Omental fat pad (tissue), 4 donors: Measurements from ENCODE around the gene CTXN3. TPM values are rescaled to one million over a fixed set of nuclear protein-coding genes. Genes with fewer than 3 reads are reported as not detected.
A peak's percentile ranks its signal among the peaks of the same experiment; 100 is the strongest.

Source experiments
- ATAC-seq: fragments of 150-250 bp; one replicate; pipeline ENCODE4 v1.9.1; 2016; ENCODE audit warnings: mild to moderate bottlenecking, moderate library complexity; ENCODE audit not compliant: low FRiP score
- DNase-seq: peaks from one replicate; pipeline ENCODE4 v3.0.0-alpha.2; 2019; ENCODE audit warnings: low spot score
- CTCF ChIP-seq, 3 donors: fragments of 450-650 bp; IDR thresholded peaks; one replicate each; pipeline ENCODE4 v1.5.1; 2016 to 2017; ENCODE audit warnings: antibody characterized with exemption in 3 of 3, mild to moderate bottlenecking in 3 of 3, moderate library complexity in 2 of 3
- total RNA-seq, 4 donors: library from RNA; depleted of rRNA; stranded (reverse); fragments of >200 nt; gene quantifications; one replicate each; pipeline ENCODE4 v1.1.0, GENCODE V29; 2016

Gene CTXN3
- total RNA-seq, 4 donors from 2014 or later, result not detected

- DNase-seq (no peak), ATAC-seq (peak; percentile 18)
- TF ChIP-seq CTCF (IDR thresholded peaks at IDR 0.05), result no peak
Observed at GRCh38 chr5:127684726-127685467, 36.0 kb downstream of the CTXN3 start.

- ATAC-seq (peak; percentile 51), DNase-seq (no peak)
- TF ChIP-seq CTCF (IDR thresholded peaks at IDR 0.05), result no peak
Observed at GRCh38 chr5:127685662-127686061, 36.8 kb downstream of the CTXN3 start.

GRCh38 chr5:127686424-127686823, 37.5 kb downstream of the CTXN3 start:
- TF ChIP-seq CTCF (IDR thresholded peaks at IDR 0.05), result no peak
- DNase-seq (no peak), ATAC-seq (no peak)

GRCh38 chr5:127694518-127695171, 45.8 kb downstream of the CTXN3 start:
- TF ChIP-seq CTCF (IDR thresholded peaks at IDR 0.05), result no peak
- DNase-seq, result no peak
- no peak for ATAC-seq

GRCh38 chr5:127695346-127695745, 46.5 kb downstream of the CTXN3 start:
- ATAC-seq, result no peak
- no peak for DNase-seq
- TF ChIP-seq CTCF (IDR thresholded peaks at IDR 0.05), result no peak

- DNase-seq (no peak), ATAC-seq (no peak)
- TF ChIP-seq CTCF (IDR thresholded peaks at IDR 0.05), result no peak
Observed at GRCh38 chr5:127696683-127697082, 47.8 kb downstream of the CTXN3 start.
